Measurements from ENCODE around the gene LGALS13.

Gene LGALS13

GRCh38 chr19:39645800-39646411 is 43.6 kb downstream of the LGALS13 start:
- Mint-ChIP-seq H3K9me3 (no peaks in the 10 kb centered on the region), H3K27ac (no peak overlapping the region), H3K36me3 (ENCODE audit: low read depth) (no peaks in the 10 kb centered on the region), H3K27me3 (peaks cover 38% of the 10 kb centered on the region), H3K4me1 (no peaks in the 10 kb centered on the region), H3K4me3 (no peak overlapping the region)
- ATAC-seq (no peak), DNase-seq (peak; percentile 20)

GRCh38 chr19:39647918-39648317 is 45.6 kb downstream of the LGALS13 start:
- Mint-ChIP-seq H3K4me3 (no peak overlapping the region), H3K27me3 (peaks cover 41% of the 10 kb centered on the region), H3K9me3 (no peaks in the 10 kb centered on the region), H3K36me3 (ENCODE audit: low read depth) (no peaks in the 10 kb centered on the region), H3K27ac (no peak overlapping the region), H3K4me1 (no peaks in the 10 kb centered on the region)
- ATAC-seq (no peak), DNase-seq (no peak)

- no peak within 1 kb of the TSS for H3K4me3 Mint-ChIP-seq
- DNase-seq (no peak), ATAC-seq (no peak)
- no peaks in the 10 kb centered on the region for H3K4me1 Mint-ChIP-seq
- no peaks in the 10 kb centered on the region for H3K36me3 Mint-ChIP-seq (ENCODE audit: low read depth)
- H3K27ac Mint-ChIP-seq = no peak within 1 kb of the TSS
- no peaks in the 10 kb centered on the region for H3K9me3 Mint-ChIP-seq
- peaks cover 25% of the 10 kb centered on the region for H3K27me3 Mint-ChIP-seq
Observed at GRCh38 chr19:39655613-39656012, 53.3 kb downstream of the LGALS13 start, which contains the start of gene LGALS16. Gene LGALS16, plus strand, starts transcription at chr19:39655913. Its CDS starts 49 bp downstream, at chr19:39655962.
